Measurements from ENCODE around the gene TMEM50B. TPM values are rescaled to one million over a fixed set of nuclear protein-coding genes. Genes with fewer than 3 reads are reported as not detected.
A peak's percentile ranks its signal among the peaks of the same experiment; 100 is the strongest.

TMEM50B gene
- total RNA-seq, 1 donor from 2014 or later, result 29.7 TPM

DNA sequence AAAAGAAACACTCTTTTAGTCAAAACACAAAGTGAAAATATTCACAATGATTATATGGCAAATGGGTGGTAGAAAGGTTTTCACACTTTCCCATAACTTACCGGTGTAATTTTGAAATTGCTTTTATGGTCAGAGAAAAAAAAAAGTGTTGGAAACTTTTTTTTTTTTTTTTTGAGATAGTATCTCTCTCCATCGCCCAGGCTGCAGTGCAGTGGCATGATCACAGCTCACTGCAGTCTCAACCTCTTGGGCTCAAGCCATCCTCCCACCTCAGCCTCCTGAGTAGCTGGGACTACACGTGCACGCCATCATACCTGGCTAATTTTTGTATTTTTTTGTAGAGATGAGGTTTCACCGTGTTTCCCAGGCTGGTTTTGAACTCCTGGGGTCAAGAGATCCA lies 73.3 kb downstream of the TMEM50B start:
- peaks cover 76% of the 10 kb centered on the region for H3K79me2 ChIP-seq (ENCODE audit: insufficient read depth, low read length)

DNA sequence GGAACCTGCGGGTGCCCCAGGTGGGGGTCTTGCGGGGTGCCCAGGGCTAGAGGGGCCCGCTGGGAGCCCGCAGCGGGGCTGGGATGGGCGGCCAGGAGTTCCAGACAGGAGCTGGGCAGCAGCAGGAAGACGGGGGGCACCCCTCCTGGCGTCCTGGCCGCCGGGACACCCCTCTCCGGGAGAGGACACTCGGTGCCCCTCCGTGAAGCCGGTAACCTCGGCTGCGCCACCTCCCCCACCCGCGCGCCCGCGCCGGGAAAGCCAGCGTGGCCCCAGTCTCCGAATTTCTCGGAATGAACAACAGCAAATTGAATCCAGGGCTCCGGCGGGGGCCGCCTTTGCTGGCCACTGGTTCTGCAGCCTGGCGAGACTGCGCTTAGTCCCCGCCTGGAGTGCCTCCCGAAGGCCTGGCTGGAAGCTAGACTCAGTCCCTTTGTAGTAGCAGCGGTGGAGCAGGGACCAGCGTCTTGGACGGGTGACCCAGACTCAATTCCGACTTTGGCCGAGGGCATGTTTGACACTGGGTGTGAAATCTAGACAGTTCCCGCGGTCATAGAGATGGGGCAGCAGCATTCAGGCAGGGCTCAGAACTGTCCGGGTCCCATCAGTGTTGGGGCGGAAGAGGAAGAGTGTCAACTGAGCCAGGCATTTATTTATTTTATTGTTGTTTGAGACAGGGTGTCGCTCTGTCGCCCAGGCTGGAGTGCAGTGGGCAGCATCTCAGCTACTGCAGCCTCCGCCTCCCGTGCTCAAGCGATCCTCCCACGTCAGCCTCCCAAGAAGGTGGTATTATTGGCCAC lies 75.8 kb downstream of the TMEM50B start:
- H3K79me2 ChIP-seq (ENCODE audit: insufficient read depth, low read length), result peaks cover 54% of the 10 kb centered on the region
- peak overlapping the region; percentile 40 for H2AFZ ChIP-seq (ENCODE audit: low read depth, low read length)
- H3K9ac ChIP-seq (ENCODE audit: low read length), result peak overlapping the region; percentile 82
- DNase-seq (ENCODE audit: low read depth), result peak; percentile 43
- peak overlapping the region; percentile 95 for H3K4me2 ChIP-seq (ENCODE audit: low read length)
- H3K27me3 ChIP-seq (ENCODE audit: insufficient read depth, low read length), result no peaks in the 10 kb centered on the region
- TF ChIP-seq, protein P1, sequence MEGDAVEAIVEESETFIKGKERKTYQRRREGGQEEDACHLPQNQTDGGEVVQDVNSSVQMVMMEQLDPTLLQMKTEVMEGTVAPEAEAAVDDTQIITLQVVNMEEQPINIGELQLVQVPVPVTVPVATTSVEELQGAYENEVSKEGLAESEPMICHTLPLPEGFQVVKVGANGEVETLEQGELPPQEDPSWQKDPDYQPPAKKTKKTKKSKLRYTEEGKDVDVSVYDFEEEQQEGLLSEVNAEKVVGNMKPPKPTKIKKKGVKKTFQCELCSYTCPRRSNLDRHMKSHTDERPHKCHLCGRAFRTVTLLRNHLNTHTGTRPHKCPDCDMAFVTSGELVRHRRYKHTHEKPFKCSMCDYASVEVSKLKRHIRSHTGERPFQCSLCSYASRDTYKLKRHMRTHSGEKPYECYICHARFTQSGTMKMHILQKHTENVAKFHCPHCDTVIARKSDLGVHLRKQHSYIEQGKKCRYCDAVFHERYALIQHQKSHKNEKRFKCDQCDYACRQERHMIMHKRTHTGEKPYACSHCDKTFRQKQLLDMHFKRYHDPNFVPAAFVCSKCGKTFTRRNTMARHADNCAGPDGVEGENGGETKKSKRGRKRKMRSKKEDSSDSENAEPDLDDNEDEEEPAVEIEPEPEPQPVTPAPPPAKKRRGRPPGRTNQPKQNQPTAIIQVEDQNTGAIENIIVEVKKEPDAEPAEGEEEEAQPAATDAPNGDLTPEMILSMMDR (IDR thresholded peaks at IDR 0.05; ENCODE audit: insufficient read depth, low read depth, low read length), result no peak
- TF ChIP-seq EZH2 (IDR thresholded peaks at IDR 0.05; ENCODE audit: insufficient read depth, low read length), result no peak
- Mint-ChIP-seq H3K4me3 (ENCODE audit: unreplicated experiment) (peak overlapping the region; percentile 94), H3K27ac (ENCODE audit: unreplicated experiment) (peak overlapping the region; percentile 92), H3K27me3 (ENCODE audit: low read depth, unreplicated experiment) (no peaks in the 10 kb centered on the region), H3K4me1 (ENCODE audit: low read depth, unreplicated experiment) (peaks cover 18% of the 10 kb centered on the region), H3K9me3 (ENCODE audit: unreplicated experiment) (peaks cover 2% of the 10 kb centered on the region), H3K36me3 (ENCODE audit: low read depth, unreplicated experiment) (peaks cover 4% of the 10 kb centered on the region)
- H3K9me3 ChIP-seq (ENCODE audit: insufficient read depth, low read depth, low read length), result no peaks in the 10 kb centered on the region
- peaks cover 19% of the 10 kb centered on the region for H3K4me1 ChIP-seq (ENCODE audit: insufficient read depth, low read length)
- H4K20me1 ChIP-seq (ENCODE audit: insufficient read depth, low read length), result peaks cover 44% of the 10 kb centered on the region
- no peaks in the 10 kb centered on the region for H3K36me3 ChIP-seq (ENCODE audit: insufficient read depth, low read length)
- peak overlapping the region; percentile 68 for H3K4me3 ChIP-seq (ENCODE audit: insufficient read depth, low read depth, low read length)
- no peak for FAIRE-seq
- H3K27ac ChIP-seq (ENCODE audit: low read depth, low read length), result peak overlapping the region; percentile 71

More for the DNA sequence above, 73.3 kb downstream of the TMEM50B start:
- TF ChIP-seq, protein P1 (IDR thresholded peaks at IDR 0.05; ENCODE audit: insufficient read depth, low read depth, low read length), result no peak
- no peak for TF ChIP-seq EZH2 (IDR thresholded peaks at IDR 0.05; ENCODE audit: insufficient read depth, low read length)
- Mint-ChIP-seq H3K4me3 (ENCODE audit: unreplicated experiment) (no peak overlapping the region), H3K36me3 (ENCODE audit: low read depth, unreplicated experiment) (peaks cover 7% of the 10 kb centered on the region), H3K27me3 (ENCODE audit: low read depth, unreplicated experiment) (no peaks in the 10 kb centered on the region), H3K4me1 (ENCODE audit: low read depth, unreplicated experiment) (peaks cover 10% of the 10 kb centered on the region), H3K9me3 (ENCODE audit: unreplicated experiment) (peaks cover 2% of the 10 kb centered on the region), H3K27ac (ENCODE audit: unreplicated experiment) (no peak overlapping the region)
- Histone ChIP-seq H2AFZ (ENCODE audit: low read depth, low read length) (no peak overlapping the region), H3K27ac (ENCODE audit: low read depth, low read length) (no peak overlapping the region), H3K27me3 (ENCODE audit: insufficient read depth, low read length) (no peaks in the 10 kb centered on the region), H3K36me3 (ENCODE audit: insufficient read depth, low read length) (peaks cover 3% of the 10 kb centered on the region), H3K4me1 (ENCODE audit: insufficient read depth, low read length) (peaks cover 12% of the 10 kb centered on the region), H3K4me2 (ENCODE audit: low read length) (peak overlapping the region; percentile 95), H4K20me1 (ENCODE audit: insufficient read depth, low read length) (peaks cover 65% of the 10 kb centered on the region), H3K9me3 (ENCODE audit: insufficient read depth, low read depth, low read length) (no peaks in the 10 kb centered on the region), H3K4me3 (ENCODE audit: insufficient read depth, low read depth, low read length) (no peak overlapping the region), H3K9ac (ENCODE audit: low read length) (no peak overlapping the region)
- DNase-seq (ENCODE audit: low read depth) (no peak), FAIRE-seq (no peak)
